Measurements from ENCODE around the gene HTATIP2.

- TF ChIP-seq CTCF (IDR thresholded peaks at IDR 0.05) (no peak), ZFX (IDR thresholded peaks at IDR 0.05; ENCODE audit: borderline replicate concordance) (no peak)
These were observed 43.8 kb downstream of the HTATIP2 start for GRCh38 chr11:20407344-20407743.

Data from 22Rv1 (cell line).